Stimulated activated naive CD8-positive, alpha-beta T cell treated with anti-CD3 and anti-CD28 coated beads, Interleukin-15, Interleukin-2, amounts not matched to agents 100 ng/mL and 50 ng/mL, for 24 hours (primary cell): ENCODE results near the gene SHROOM1.

Source experiments
- H3K27ac Mint-ChIP-seq: one replicate; pipeline ENCODE4 v1.8.0; 2021; ENCODE audit warnings: mild to moderate bottlenecking, mixed read lengths
- H3K27me3 Mint-ChIP-seq: one replicate; pipeline ENCODE4 v1.8.0; 2021; ENCODE audit warnings: mixed read lengths
- H3K36me3 Mint-ChIP-seq: one replicate; pipeline ENCODE4 v1.8.0; 2021; ENCODE audit warnings: low read depth, mixed read lengths
- H3K4me1 Mint-ChIP-seq: one replicate; pipeline ENCODE4 v1.8.0; 2021; ENCODE audit warnings: low read depth, mixed read lengths
- H3K4me3 Mint-ChIP-seq: one replicate; pipeline ENCODE4 v1.8.0; 2021; ENCODE audit warnings: mild to moderate bottlenecking, mixed read lengths
- H3K9me3 Mint-ChIP-seq: one replicate; pipeline ENCODE4 v1.8.0; 2021; ENCODE audit warnings: mixed read lengths

Gene SHROOM1, protein sequence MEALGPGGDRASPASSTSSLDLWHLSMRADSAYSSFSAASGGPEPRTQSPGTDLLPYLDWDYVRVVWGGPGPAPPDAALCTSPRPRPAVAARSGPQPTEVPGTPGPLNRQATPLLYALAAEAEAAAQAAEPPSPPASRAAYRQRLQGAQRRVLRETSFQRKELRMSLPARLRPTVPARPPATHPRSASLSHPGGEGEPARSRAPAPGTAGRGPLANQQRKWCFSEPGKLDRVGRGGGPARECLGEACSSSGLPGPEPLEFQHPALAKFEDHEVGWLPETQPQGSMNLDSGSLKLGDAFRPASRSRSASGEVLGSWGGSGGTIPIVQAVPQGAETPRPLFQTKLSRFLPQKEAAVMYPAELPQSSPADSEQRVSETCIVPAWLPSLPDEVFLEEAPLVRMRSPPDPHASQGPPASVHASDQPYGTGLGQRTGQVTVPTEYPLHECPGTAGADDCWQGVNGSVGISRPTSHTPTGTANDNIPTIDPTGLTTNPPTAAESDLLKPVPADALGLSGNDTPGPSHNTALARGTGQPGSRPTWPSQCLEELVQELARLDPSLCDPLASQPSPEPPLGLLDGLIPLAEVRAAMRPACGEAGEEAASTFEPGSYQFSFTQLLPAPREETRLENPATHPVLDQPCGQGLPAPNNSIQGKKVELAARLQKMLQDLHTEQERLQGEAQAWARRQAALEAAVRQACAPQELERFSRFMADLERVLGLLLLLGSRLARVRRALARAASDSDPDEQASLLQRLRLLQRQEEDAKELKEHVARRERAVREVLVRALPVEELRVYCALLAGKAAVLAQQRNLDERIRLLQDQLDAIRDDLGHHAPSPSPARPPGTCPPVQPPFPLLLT

DNA sequence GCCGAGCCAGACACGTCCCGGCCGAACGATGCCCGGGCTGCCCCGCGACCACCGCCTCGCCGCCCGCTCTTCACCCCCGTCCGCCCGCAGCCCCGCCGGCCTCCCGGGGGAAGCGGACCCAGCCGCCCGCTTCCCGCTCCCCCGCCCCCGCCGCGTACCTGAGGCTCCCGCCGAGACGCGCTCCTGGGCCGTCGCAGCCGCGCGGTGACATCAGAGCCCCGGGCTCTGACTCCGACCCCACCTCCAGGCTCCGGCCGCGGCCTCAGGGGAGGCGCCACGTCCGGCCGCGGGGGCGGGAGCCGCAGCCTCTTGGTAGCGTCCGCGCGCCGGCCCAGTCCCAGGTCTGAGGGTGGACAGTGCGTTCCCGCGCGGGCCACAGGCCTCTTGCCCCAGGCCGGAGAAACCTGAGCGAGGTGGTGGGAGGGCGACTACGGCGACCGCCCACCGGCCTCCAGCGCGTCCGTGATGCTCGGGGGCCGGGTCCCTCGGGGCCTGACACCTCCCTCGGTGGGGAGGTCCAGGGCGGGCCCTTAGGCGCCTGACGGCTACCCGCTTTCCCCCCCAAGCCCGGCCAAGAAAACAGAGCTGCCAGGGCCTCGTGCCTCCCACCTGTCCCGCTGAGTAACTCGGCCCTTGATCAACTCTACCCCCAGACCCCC is at the start of gene SHROOM1:
Gene SHROOM1, minus strand, starts transcription at position 212 of the 659 bp plus-strand sequence. CDS start 4,507 bp downstream, outside the sequence.
- Mint-ChIP-seq H3K4me1 (peaks cover 11% of the 10 kb centered on the region), H3K9me3 (no peaks in the 10 kb centered on the region), H3K4me3 (peak within 1 kb of the TSS; percentile 86), H3K27ac (peak within 1 kb of the TSS; percentile 78), H3K36me3 (no peaks in the 10 kb centered on the region), H3K27me3 (peaks cover 48% of the 10 kb centered on the region)

GRCh38 chr5:132877938-132878337 is 47.5 kb upstream of the SHROOM1 start:
- Mint-ChIP-seq H3K4me3 (no peak overlapping the region), H3K4me1 (no peaks in the 10 kb centered on the region), H3K27ac (no peak overlapping the region), H3K9me3 (no peaks in the 10 kb centered on the region), H3K36me3 (peaks cover 36% of the 10 kb centered on the region), H3K27me3 (no peaks in the 10 kb centered on the region)

DNA sequence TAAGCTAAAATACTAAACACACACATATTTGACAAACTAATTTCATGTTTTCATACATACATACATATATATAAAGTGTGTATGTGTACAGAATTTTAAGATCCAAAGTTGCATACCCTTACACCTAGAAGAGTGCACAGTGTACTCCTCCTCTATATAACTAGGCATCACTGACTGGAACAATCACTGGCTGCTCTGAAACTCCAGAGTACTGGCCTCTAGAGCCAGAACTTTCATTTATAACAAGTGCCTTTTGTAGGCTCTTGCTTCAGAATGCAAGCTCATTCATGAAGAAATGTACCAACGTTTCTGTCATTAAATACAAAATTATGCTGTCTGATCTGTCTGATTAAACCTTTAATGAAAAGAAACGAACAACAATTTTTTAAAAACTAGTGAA is 47.0 kb upstream of the SHROOM1 start:
- H3K36me3 Mint-ChIP-seq: peaks cover 37% of the 10 kb centered on the region
- no peaks in the 10 kb centered on the region for H3K4me1 Mint-ChIP-seq
- no peak overlapping the region for H3K4me3 Mint-ChIP-seq

GRCh38 chr5:132876020-132876759 is 45.7 kb upstream of the SHROOM1 start:
- Mint-ChIP-seq H3K4me3 (no peak overlapping the region), H3K4me1 (no peaks in the 10 kb centered on the region), H3K36me3 (peaks cover 39% of the 10 kb centered on the region), H3K27me3 (no peaks in the 10 kb centered on the region), H3K27ac (no peak overlapping the region), H3K9me3 (no peaks in the 10 kb centered on the region)

More for the DNA sequence above, 47.0 kb upstream of the SHROOM1 start:
- no peak overlapping the region for H3K27ac Mint-ChIP-seq
- no peaks in the 10 kb centered on the region for H3K27me3 Mint-ChIP-seq
- no peaks in the 10 kb centered on the region for H3K9me3 Mint-ChIP-seq

- Mint-ChIP-seq H3K27me3 (no peaks in the 10 kb centered on the region), H3K4me3 (no peak overlapping the region), H3K27ac (no peak overlapping the region), H3K4me1 (no peaks in the 10 kb centered on the region), H3K9me3 (no peaks in the 10 kb centered on the region), H3K36me3 (peaks cover 42% of the 10 kb centered on the region)
These were observed 43.5 kb upstream of the SHROOM1 start for GRCh38 chr5:132873930-132874271.

DNA sequence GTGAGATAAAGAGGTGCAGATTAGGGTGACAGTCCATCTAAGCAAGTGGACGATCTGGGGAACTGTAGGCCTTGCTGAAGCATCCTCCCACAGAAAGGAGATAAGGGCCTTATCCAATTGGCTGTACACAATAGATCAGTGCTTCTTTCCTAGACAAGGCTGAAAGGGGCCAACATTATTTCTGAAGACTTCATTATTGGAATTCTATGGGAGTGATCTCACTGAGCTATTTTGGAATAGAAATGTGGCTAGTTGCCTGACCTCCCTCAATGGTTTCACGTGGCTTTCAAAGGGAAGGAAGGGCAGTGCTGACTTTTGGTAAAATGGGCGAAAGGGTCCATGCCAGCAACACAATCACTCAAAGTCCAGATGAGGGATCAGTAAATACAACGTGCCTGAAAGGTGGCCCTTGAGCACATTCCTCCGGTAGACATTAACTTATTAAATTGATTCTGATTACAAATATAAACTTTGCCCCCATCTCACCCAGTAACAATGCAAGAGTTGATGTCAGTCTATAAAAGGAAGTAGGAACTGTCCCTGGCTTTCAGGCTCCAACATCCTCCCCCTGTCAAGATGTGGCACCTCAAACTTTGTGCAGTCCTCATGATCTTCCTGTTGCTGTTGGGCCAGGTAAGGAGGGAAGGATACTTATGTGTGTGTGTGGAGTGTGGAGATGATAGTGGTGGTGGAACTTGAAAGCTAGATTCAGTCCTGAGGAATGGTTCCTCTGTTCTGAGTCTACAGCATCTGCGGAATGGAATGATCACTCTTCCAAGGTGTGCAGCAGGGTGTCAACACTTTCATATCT is 42.9 kb upstream of the SHROOM1 start, which contains the start of gene LEAP2:
Gene LEAP2, plus strand, starts transcription at position 550 of the 811 bp plus-strand sequence. Its CDS starts 27 bp downstream, at position 577.
- Mint-ChIP-seq H3K36me3 (peaks cover 42% of the 10 kb centered on the region), H3K4me3 (no peak within 1 kb of the TSS), H3K27ac (peak within 1 kb of the TSS; percentile 30), H3K4me1 (peaks cover 6% of the 10 kb centered on the region), H3K9me3 (no peaks in the 10 kb centered on the region), H3K27me3 (no peaks in the 10 kb centered on the region)

GRCh38 chr5:132872788-132873118 is 42.3 kb upstream of the SHROOM1 start:
- H3K4me3 Mint-ChIP-seq: no peak overlapping the region

DNA sequence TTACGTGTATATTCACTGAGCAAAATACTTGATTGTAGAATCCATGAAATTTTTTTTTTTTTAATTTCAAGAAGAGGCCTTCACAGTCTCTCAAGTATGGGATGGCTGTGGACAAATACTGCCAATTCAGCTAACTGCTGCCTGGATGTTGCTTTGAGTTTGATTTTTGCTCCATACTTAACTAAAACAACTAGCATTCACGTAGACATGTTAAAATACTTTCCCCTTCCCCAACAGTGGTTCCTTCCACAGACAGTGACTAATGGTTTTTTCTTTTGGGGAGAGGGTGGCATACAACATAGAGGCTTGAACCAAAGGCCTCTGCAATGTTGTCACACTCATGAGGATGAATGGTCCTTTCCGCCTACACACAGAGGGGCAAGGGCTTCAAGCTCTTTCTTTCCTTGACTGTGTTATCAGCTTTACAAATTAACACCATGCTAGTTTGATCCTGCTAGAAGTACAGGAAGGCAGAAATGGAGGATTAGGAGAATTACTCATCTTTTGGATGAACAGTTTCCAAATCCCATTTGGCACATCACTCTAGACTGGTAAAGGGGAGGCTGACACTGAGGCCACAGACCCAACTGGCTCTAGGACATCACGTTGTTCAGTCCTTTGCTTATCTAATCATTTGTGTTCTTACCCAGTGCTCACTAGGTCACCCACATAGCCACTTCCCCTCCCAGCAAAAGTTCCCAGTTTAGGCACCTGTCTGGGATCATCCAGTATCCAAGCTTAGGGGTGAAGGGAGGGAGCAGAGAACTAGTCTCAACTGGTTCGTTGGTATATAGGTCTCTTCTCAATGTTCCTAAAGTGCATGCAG is 41.2 kb upstream of the SHROOM1 start:
- H3K4me1 Mint-ChIP-seq: peaks cover 18% of the 10 kb centered on the region
- peaks cover 40% of the 10 kb centered on the region for H3K36me3 Mint-ChIP-seq
- no peak overlapping the region for H3K27ac Mint-ChIP-seq
- no peaks in the 10 kb centered on the region for H3K9me3 Mint-ChIP-seq
- H3K27me3 Mint-ChIP-seq: no peaks in the 10 kb centered on the region
- H3K4me3 Mint-ChIP-seq: no peak overlapping the region

More at GRCh38 chr5:132872788-132873118, 42.3 kb upstream of the SHROOM1 start:
- Mint-ChIP-seq H3K4me1 (peaks cover 10% of the 10 kb centered on the region), H3K27me3 (no peaks in the 10 kb centered on the region), H3K9me3 (no peaks in the 10 kb centered on the region), H3K36me3 (peaks cover 41% of the 10 kb centered on the region), H3K27ac (peak overlapping the region; percentile 8)

- no peaks in the 10 kb centered on the region for H3K9me3 Mint-ChIP-seq
- peaks cover 26% of the 10 kb centered on the region for H3K4me1 Mint-ChIP-seq
- no peaks in the 10 kb centered on the region for H3K27me3 Mint-ChIP-seq
- peak overlapping the region; percentile 38 for H3K27ac Mint-ChIP-seq
- no peak overlapping the region for H3K4me3 Mint-ChIP-seq
- H3K36me3 Mint-ChIP-seq: peaks cover 43% of the 10 kb centered on the region
These were observed 40.4 kb upstream of the SHROOM1 start for GRCh38 chr5:132870801-132871200.

DNA sequence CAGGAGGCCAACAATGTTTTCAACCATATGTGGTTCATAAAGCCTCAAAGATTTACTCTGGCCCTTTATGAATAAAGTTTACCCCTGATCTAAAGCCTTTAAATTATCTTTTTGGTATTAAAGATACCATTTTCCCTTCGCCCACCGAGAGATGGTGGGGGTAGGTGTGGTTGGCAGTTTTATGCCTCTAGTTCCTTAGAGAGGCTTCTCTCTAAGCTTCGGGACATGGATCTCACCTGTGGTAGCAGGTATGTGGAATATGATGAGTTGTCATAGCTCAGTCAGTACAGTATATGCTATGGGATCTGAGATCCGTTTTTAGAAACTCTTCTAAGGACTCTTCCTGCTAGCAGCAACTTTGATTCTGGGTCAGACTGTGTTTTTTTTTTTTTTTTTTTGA is 38.3 kb upstream of the SHROOM1 start:
- peaks cover 33% of the 10 kb centered on the region for H3K4me1 Mint-ChIP-seq
- no peak overlapping the region for H3K27ac Mint-ChIP-seq
- peaks cover 43% of the 10 kb centered on the region for H3K36me3 Mint-ChIP-seq
- H3K27me3 Mint-ChIP-seq: no peaks in the 10 kb centered on the region
- peak overlapping the region; percentile 100 for H3K4me3 Mint-ChIP-seq
- H3K9me3 Mint-ChIP-seq: no peaks in the 10 kb centered on the region

GRCh38 chr5:132867046-132867451 is 36.6 kb upstream of the SHROOM1 start:
- H3K36me3 Mint-ChIP-seq: peaks cover 35% of the 10 kb centered on the region
- H3K27ac Mint-ChIP-seq: peak overlapping the region; percentile 100
- no peaks in the 10 kb centered on the region for H3K27me3 Mint-ChIP-seq
- H3K4me1 Mint-ChIP-seq: peaks cover 33% of the 10 kb centered on the region
- H3K9me3 Mint-ChIP-seq: no peaks in the 10 kb centered on the region
- peak overlapping the region; percentile 100 for H3K4me3 Mint-ChIP-seq

- Mint-ChIP-seq H3K27ac (peak within 1 kb of the TSS; percentile 100), H3K9me3 (no peaks in the 10 kb centered on the region), H3K36me3 (peaks cover 30% of the 10 kb centered on the region), H3K4me1 (peaks cover 33% of the 10 kb centered on the region), H3K27me3 (no peaks in the 10 kb centered on the region), H3K4me3 (peak within 1 kb of the TSS; percentile 100)
These were observed 36.0 kb upstream of the SHROOM1 start, which contains the start of the genes GDF9 and UQCRQ for GRCh38 chr5:132866342-132867045. GDF9 (minus strand) TSS chr5:132866469; CDS start chr5:132864533, 1,936 bp downstream. UQCRQ (plus strand) TSS chr5:132866642; CDS start chr5:132866882, 240 bp downstream.
